OCI-LY7 (cell line): ENCODE data around the gene MRPL28. TPM values are rescaled to one million over a fixed set of nuclear protein-coding genes. Genes with fewer than 3 reads are reported as not detected.
"Not testable (repeated sequence)": the region's sequence is repeated elsewhere in the genome, so short reads cannot be mapped to it uniquely, and the experiment has no call there.

Experiments
- BruUV-seq: library from RNA; stranded (reverse); fragments of 400-500 nt; replicated peaks from 2 replicates; lab custom pipeline; 2021; lab: Mats Ljungman, UMichigan
- CTCF ChIA-PET: fragments of 300-600 bp; sonication (Branson Sonifier 250); formaldehyde crosslinking; loops from one replicate; lab custom pipeline; 2022; ENCODE audit warnings: antibody characterized with exemption; ENCODE audit not compliant: unreplicated experiment; lab: Charles Lee
- POLR2A ChIA-PET: fragments of 300-600 bp; sonication (Branson Sonifier 250); formaldehyde crosslinking; loops from one replicate; lab custom pipeline; 2022; ENCODE audit warnings: antibody characterized with exemption; lab: Charles Lee
- DNase-seq: peaks from one replicate; pipeline ENCODE4 v3.0.0-alpha.2; 2015; ENCODE audit warnings: low spot score
- H2AFZ ChIP-seq: fragments of 200-600 bp; sonication (generic), shearing (Covaris generic); 2 replicates; pipeline ENCODE4 v1.6.1; 2014; ENCODE audit warnings: mild to moderate bottlenecking, antibody characterized with exemption, low read length, moderate library complexity
- H3K27ac ChIP-seq: fragments of 200-600 bp; sonication (generic); 2 replicates; pipeline ENCODE4 v1.5.1; 2014; ENCODE audit warnings: mixed run types, low read depth, mild to moderate bottlenecking, moderate library complexity, low read length, inconsistent platforms; ENCODE audit not compliant: poor library complexity, severe bottlenecking
- H3K36me3 ChIP-seq: fragments of 200-600 bp; sonication (generic); 2 replicates; pipeline ENCODE4 v1.6.1; 2014; ENCODE audit warnings: mild to moderate bottlenecking, antibody characterized with exemption, low read length, moderate library complexity, mixed read lengths; ENCODE audit not compliant: insufficient read depth
- H3K4me1 ChIP-seq: fragments of 200-600 bp; sonication (generic); 2 replicates; pipeline ENCODE4 v1.5.1; 2014; ENCODE audit warnings: mild to moderate bottlenecking, low read length; ENCODE audit not compliant: insufficient read depth, poor library complexity, severe bottlenecking
- H3K4me2 ChIP-seq: fragments of 200-600 bp; sonication (generic); 2 replicates; pipeline ENCODE4 v1.6.1; 2014; ENCODE audit warnings: mild to moderate bottlenecking, low read length
- H3K4me3 ChIP-seq: fragments of 200-600 bp; sonication (generic); 2 replicates; pipeline ENCODE4 v1.5.1; 2014; ENCODE audit warnings: mild to moderate bottlenecking, low read depth, low read length; ENCODE audit not compliant: poor library complexity, severe bottlenecking
- H3K79me2 ChIP-seq: fragments of 200-600 bp; sonication (generic); 2 replicates; pipeline ENCODE4 v1.6.1; 2016; ENCODE audit warnings: low read depth, mild to moderate bottlenecking, low read length, moderate library complexity, mixed read lengths; ENCODE audit not compliant: insufficient read depth
- H3K9me2 ChIP-seq: fragments of 200-600 bp; sonication (generic); 2 replicates; pipeline ENCODE4 v1.6.1; 2016; ENCODE audit warnings: mild to moderate bottlenecking, low read length, mixed read lengths; ENCODE audit not compliant: insufficient read depth
- H3K9me3 ChIP-seq: fragments of 200-600 bp; sonication (generic); 2 replicates; pipeline ENCODE4 v1.6.1; 2014; ENCODE audit warnings: mild to moderate bottlenecking, mixed run types, low read length, mixed read lengths
- H4K20me1 ChIP-seq: fragments of 200-600 bp; sonication (generic); 2 replicates; pipeline ENCODE4 v1.6.1; 2014; ENCODE audit warnings: mild to moderate bottlenecking, antibody characterized with exemption, low read length, moderate library complexity, mixed read lengths; ENCODE audit not compliant: insufficient read depth
- CTCF ChIP-seq: fragments of 200-600 bp; sonication (generic); conservative IDR thresholded peaks from 2 replicates; pipeline ENCODE4 v1.5.1; 2014; ENCODE audit warnings: mild to moderate bottlenecking, antibody characterized with exemption, low read length, moderate library complexity, mixed read lengths
- EZH2phosphoT487 ChIP-seq: fragments of 200-600 bp; sonication (generic); IDR thresholded peaks from 2 replicates; pipeline ENCODE4 v1.6.1; 2018; ENCODE audit warnings: low read depth, borderline replicate concordance, mild to moderate bottlenecking, mixed run types, antibody characterized with exemption, low read length, moderate library complexity, mixed read lengths
- intact Hi-C: fragments of 100-400 bp; cut with micrococcal nuclease; formaldehyde crosslinking; loops from one replicate; pipeline ENCODE4 v1.10.0; 2022; ENCODE audit not compliant: unreplicated experiment
- total RNA-seq, 2 experiments: library from RNA; depleted of rRNA in 1 of 2; stranded (reverse); fragments of >200 nt in 1 of 2; shearing (Covaris generic) in 1 of 2; gene quantifications; 2 replicates each; pipeline ENCODE4 v1.2.3, GENCODE V29; 2014 to 2022

The MRPL28 gene
- total RNA-seq, 2 experiments from 2014 or later = 84.6 to 113 TPM

- Histone ChIP-seq H3K9me3 (no peaks in the 10 kb centered on the region), H3K4me3 (no peak overlapping the region), H3K4me1 (no peaks in the 10 kb centered on the region), H3K27ac (no peak overlapping the region), H3K9me2 (no peaks in the 10 kb centered on the region), H4K20me1 (no peaks in the 10 kb centered on the region), H3K36me3 (peaks cover 25% of the 10 kb centered on the region), H3K4me2 (no peak overlapping the region), H3K79me2 (no peaks in the 10 kb centered on the region), H2AFZ (no peak overlapping the region)
- CTCF ChIA-PET = no interaction called here
- POLR2A ChIA-PET = no interaction called here
- no peak for DNase-seq
- BruUV-seq = no TSS peak
- TF ChIP-seq CTCF (no peak), EZH2phosphoT487 (no peak)
- intact Hi-C loops = no loop called here
These were observed 6.4 kb downstream of the MRPL28 start for GRCh38 chr16:363766-364490.

DNA sequence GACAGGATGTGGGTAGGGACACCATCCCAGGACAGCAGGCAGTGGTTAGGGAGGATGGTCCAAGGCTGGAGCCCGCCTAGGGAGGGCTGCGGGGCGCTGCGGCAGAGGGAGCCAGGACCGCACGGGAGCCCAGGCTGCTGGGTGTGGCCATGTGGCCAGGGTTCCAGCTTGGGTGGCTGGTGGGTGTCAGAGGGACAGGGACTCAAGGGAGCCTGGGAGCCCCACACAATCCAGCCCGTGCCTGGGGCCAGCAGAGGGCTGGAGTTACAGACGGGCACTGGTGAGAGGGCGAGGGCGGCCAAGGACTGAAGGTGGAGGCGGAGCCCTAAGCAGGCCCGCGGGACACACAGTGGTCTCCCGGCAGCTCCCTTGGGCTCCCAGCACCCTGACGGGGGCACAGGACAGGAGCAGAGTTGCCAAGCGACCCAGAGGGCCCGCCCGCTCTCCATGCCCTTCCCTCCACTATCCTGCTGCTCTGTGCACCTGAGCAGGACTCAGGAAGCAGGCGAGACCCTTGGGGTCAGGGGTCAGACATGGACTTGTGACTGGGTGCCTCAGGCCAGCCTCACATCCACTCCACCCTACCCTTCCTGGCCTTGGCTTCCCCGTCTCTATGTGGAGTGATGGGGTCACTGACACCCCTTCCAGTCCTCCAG is 7.1 kb downstream of the MRPL28 start:
- POLR2A ChIA-PET = no interaction called here
- H4K20me1 ChIP-seq = no peaks in the 10 kb centered on the region

GRCh38 chr16:362702-362999 is 7.7 kb downstream of the MRPL28 start:
- intact Hi-C loops = loop anchor here (1.0 kb wide), 1 partner anchor 255 kb away; no protein-coding TSS in a partner anchor
- H3K9me2 ChIP-seq, DNase-seq, H3K4me3 ChIP-seq, BruUV-seq, H2AFZ ChIP-seq, POLR2A ChIA-PET, H3K27ac ChIP-seq, H3K79me2 ChIP-seq, H3K4me2 ChIP-seq, H4K20me1 ChIP-seq, H3K4me1 ChIP-seq, H3K9me3 ChIP-seq: not testable (repeated sequence)
- CTCF ChIA-PET = interaction anchor here (1.0 kb wide), 1 partner anchor 10 kb away, joined by 3 read pairs; no protein-coding TSS in a partner anchor
- peaks cover 12% of the 10 kb centered on the region for H3K36me3 ChIP-seq

More for the DNA sequence above, 7.1 kb downstream of the MRPL28 start:
- Histone ChIP-seq H3K27ac (no peak overlapping the region), H3K9me2 (no peaks in the 10 kb centered on the region), H3K9me3 (no peaks in the 10 kb centered on the region), H3K4me3 (no peak overlapping the region), H3K79me2 (no peaks in the 10 kb centered on the region), H3K4me1 (no peaks in the 10 kb centered on the region), H2AFZ (no peak overlapping the region), H3K36me3 (peaks cover 18% of the 10 kb centered on the region), H3K4me2 (no peak overlapping the region)
- DNase-seq = no peak
- BruUV-seq = no TSS peak
- TF ChIP-seq CTCF (no peak), EZH2phosphoT487 (no peak)
- CTCF ChIA-PET = no interaction called here
- intact Hi-C loops = no loop called here
